Neutrophil (primary cell): ENCODE measurements around the gene ST3GAL3.

Source experiments
- H3K27ac ChIP-seq: fragments of 200-600 bp; sonication (generic); 2 replicates; pipeline ENCODE4 v1.5.1; 2016; ENCODE audit warnings: mild to moderate bottlenecking, moderate library complexity
- H3K27me3 ChIP-seq: fragments of 200-600 bp; sonication (generic); 2 replicates; pipeline ENCODE4 v1.6.0; 2016; ENCODE audit warnings: mild to moderate bottlenecking
- H3K36me3 ChIP-seq: fragments of 200-600 bp; sonication (generic); 2 replicates; pipeline ENCODE4 v1.5.1; 2017
- H3K4me1 ChIP-seq, 2 experiments: fragments of 200-600 bp in 1 of 2; sonication (generic) in 1 of 2; 1 replicate in 1 of 2; 2 replicates in 1 of 2; pipeline versions ENCODE4 v1.5.1 to v1.6.1; 2013 to 2016; ENCODE audit warnings: low read depth in 1 of 2, low read length in 1 of 2, mild to moderate bottlenecking in 1 of 2, moderate library complexity in 1 of 2; ENCODE audit not compliant: control insufficient read depth in 1 of 2, insufficient read depth in 1 of 2
- H3K4me3 ChIP-seq, 2 experiments: fragments of 200-600 bp in 1 of 2; sonication (generic) in 1 of 2; 1 replicate in 1 of 2; 2 replicates in 1 of 2; pipeline ENCODE4 v1.5.1; 2013 to 2016; ENCODE audit warnings: low read depth in 1 of 2, low read length in 1 of 2, mild to moderate bottlenecking in 1 of 2, moderate library complexity in 1 of 2
- H3K9me3 ChIP-seq: fragments of 200-600 bp; sonication (generic); 2 replicates; pipeline ENCODE4 v1.5.1; 2016
- CTCF ChIP-seq: fragments of 200-600 bp; sonication (generic); IDR thresholded peaks from 2 replicates; pipeline ENCODE4 v1.5.1; 2016; ENCODE audit warnings: antibody characterized with exemption

Gene ST3GAL3

GRCh38 chr1:43817304-43817939 lies 110.1 kb downstream of the ST3GAL3 start:
- peaks cover 18 to 19% of the 10 kb centered on the region in 2 experiments for H3K4me1 ChIP-seq
- TF ChIP-seq CTCF = no peak
- H3K9me3 ChIP-seq = no peaks in the 10 kb centered on the region
- H3K4me3 ChIP-seq = no peak overlapping the region
- H3K27me3 ChIP-seq = no peaks in the 10 kb centered on the region
- H3K27ac ChIP-seq = no peak overlapping the region
- no peaks in the 10 kb centered on the region for H3K36me3 ChIP-seq

- no peaks in the 10 kb centered on the region for H3K27me3 ChIP-seq
- TF ChIP-seq CTCF = no peak
- no peak overlapping the region for H3K4me3 ChIP-seq
- peaks cover 11 to 12% of the 10 kb centered on the region in 2 experiments for H3K4me1 ChIP-seq
- no peaks in the 10 kb centered on the region for H3K9me3 ChIP-seq
- H3K27ac ChIP-seq = no peak overlapping the region
- no peaks in the 10 kb centered on the region for H3K36me3 ChIP-seq
Measured at GRCh38 chr1:43818691-43819090, 111.4 kb downstream of the ST3GAL3 start.

GRCh38 chr1:43819357-43819756 lies 112.0 kb downstream of the ST3GAL3 start:
- H3K9me3 ChIP-seq = no peaks in the 10 kb centered on the region
- H3K4me3 ChIP-seq = no peak overlapping the region
- no peak overlapping the region for H3K27ac ChIP-seq
- peaks cover 6% of the 10 kb centered on the region in 2 experiments for H3K4me1 ChIP-seq
- TF ChIP-seq CTCF = no peak
- H3K27me3 ChIP-seq = no peaks in the 10 kb centered on the region
- H3K36me3 ChIP-seq = no peaks in the 10 kb centered on the region

GRCh38 chr1:43821471-43821870 lies 114.1 kb downstream of the ST3GAL3 start:
- no peak overlapping the region for H3K27ac ChIP-seq

GRCh38 chr1:43822040-43822690 lies 114.8 kb downstream of the ST3GAL3 start:
- Histone ChIP-seq H3K27me3 (no peaks in the 10 kb centered on the region), H3K9me3 (no peaks in the 10 kb centered on the region), H3K36me3 (no peaks in the 10 kb centered on the region), H3K27ac (no peak overlapping the region), H3K4me1 (no peaks in the 10 kb centered on the region), H3K4me3 (no peak overlapping the region)
- no peak for TF ChIP-seq CTCF

More at GRCh38 chr1:43821471-43821870, 114.1 kb downstream of the ST3GAL3 start:
- H3K36me3 ChIP-seq = no peaks in the 10 kb centered on the region
- no peaks in the 10 kb centered on the region for H3K4me1 ChIP-seq
- H3K27me3 ChIP-seq = no peaks in the 10 kb centered on the region
- no peak overlapping the region for H3K4me3 ChIP-seq
- no peaks in the 10 kb centered on the region for H3K9me3 ChIP-seq
- TF ChIP-seq CTCF = no peak
